Panc1 (cell line): Measurements from ENCODE around the gene PLCH1. TPM values are rescaled to one million over a fixed set of nuclear protein-coding genes. Genes with fewer than 3 reads are reported as not detected.

ENCODE experiments used
- ATAC-seq: fragments of 200-7000 bp; cut with Tn5 transposase; 2 replicates; pipeline ENCODE4 v1.9.1; 2020; ENCODE audit warnings: mild to moderate bottlenecking, moderate library complexity
- BruUV-seq: library from RNA; stranded (reverse); fragments of 400-500 nt; replicated peaks from 2 replicates; lab custom pipeline; 2021; lab: Mats Ljungman, UMichigan
- CTCF ChIA-PET: fragments of 300-600 bp; sonication (Branson Sonifier 250); formaldehyde crosslinking; loops from one replicate; lab custom pipeline; 2022; ENCODE audit warnings: antibody characterized with exemption; lab: Charles Lee
- POLR2A ChIA-PET: fragments of 300-600 bp; sonication (Branson Sonifier 250); formaldehyde crosslinking; loops from one replicate; lab custom pipeline; 2022; ENCODE audit warnings: antibody characterized with exemption; lab: Charles Lee
- DNase-seq: peaks from one replicate; pipeline ENCODE4 v3.0.0-alpha.2; 2010; ENCODE audit warnings: low read depth, low spot score
- H3K27ac ChIP-seq: 2 replicates; pipeline ENCODE4 v1.5.1; 2011; ENCODE audit warnings: mild to moderate bottlenecking, low read length, inconsistent platforms
- H3K27me3 ChIP-seq: fragments of 200-500 bp; sonication (Bioruptor generic); 2 replicates; pipeline ENCODE4 v1.6.0; 2014; ENCODE audit warnings: low read length, inconsistent platforms; ENCODE audit not compliant: control insufficient read depth, insufficient read depth
- H3K36me3 ChIP-seq: fragments of 200-500 bp; sonication (Bioruptor generic); 2 replicates; pipeline ENCODE4 v1.5.1; 2014; ENCODE audit warnings: inconsistent platforms, mild to moderate bottlenecking, low read length, moderate library complexity; ENCODE audit not compliant: control insufficient read depth, insufficient read depth
- H3K4me1 ChIP-seq: 2 replicates; pipeline ENCODE4 v1.5.1; 2011; ENCODE audit warnings: inconsistent platforms, mild to moderate bottlenecking, low read length, moderate library complexity; ENCODE audit not compliant: control insufficient read depth, insufficient read depth
- H3K4me3 ChIP-seq, 2 experiments: 2 replicates each; pipeline ENCODE4 v1.5.1; 2011 to 2012; ENCODE audit warnings: low read depth in 2 of 2, low read length in 2 of 2, mild to moderate bottlenecking in 2 of 2, inconsistent platforms in 1 of 2, moderate library complexity in 1 of 2
- H3K9me3 ChIP-seq: fragments of 200-500 bp; sonication (Bioruptor generic); 2 replicates; pipeline ENCODE4 v1.5.1; 2014; ENCODE audit warnings: low read depth, mild to moderate bottlenecking, inconsistent platforms, low read length, moderate library complexity; ENCODE audit not compliant: control insufficient read depth, insufficient read depth
- POLR2AphosphoS5 ChIP-seq: IDR thresholded peaks from 2 replicates; pipeline ENCODE4 v1.6.1; 2012; ENCODE audit warnings: mild to moderate bottlenecking, low read depth, low read length, moderate library complexity
- REST ChIP-seq, 2 experiments: IDR thresholded peaks; 2 replicates each; pipeline ENCODE4 v1.6.1; 2011 to 2012; ENCODE audit warnings: low read depth in 2 of 2, control low read depth in 1 of 2, low read length in 1 of 2, mild to moderate bottlenecking in 1 of 2, moderate library complexity in 1 of 2; ENCODE audit not compliant: insufficient read depth in 1 of 2
- SIN3A ChIP-seq: IDR thresholded peaks from 2 replicates; pipeline ENCODE4 v1.6.1; 2012; ENCODE audit warnings: low read depth, mild to moderate bottlenecking, low read length, moderate library complexity, borderline replicate concordance; ENCODE audit not compliant: insufficient read depth
- TCF7L2 ChIP-seq: IDR thresholded peaks from 2 replicates; pipeline ENCODE4 v1.6.1; 2011; ENCODE audit warnings: mild to moderate bottlenecking, low read depth, low read length, inconsistent platforms
- in situ Hi-C: cut with HindIII; loops from 2 replicates; pipeline ENCODE4 v1.10.0; 2016; ENCODE audit warnings: low sequenced_read_pairs, low pct_unique_long_range_greater_than_20kb
- intact Hi-C: fragments of 100-400 bp; cut with micrococcal nuclease; formaldehyde crosslinking; loops from one replicate; pipeline ENCODE4 v1.10.0; 2022; ENCODE audit not compliant: unreplicated experiment
- total RNA-seq: library from RNA; stranded (reverse); gene quantifications from one replicate; pipeline ENCODE4 v1.2.1, GENCODE V29; 2021; ENCODE audit not compliant: unreplicated experiment
- TF ChIP-seq, protein P1 (sequence below): fragments of 450-650 bp; IDR thresholded peaks from 2 replicates; pipeline ENCODE4 v1.5.1; 2017; ENCODE audit warnings: mild to moderate bottlenecking

PLCH1 gene
- total RNA-seq, 1 experiment from 2014 or later, result 0.03 TPM

GRCh38 chr3:155417119-155417517 lies 327.8 kb downstream of the PLCH1 start:
- no peak for TF ChIP-seq REST (IDR thresholded peaks at IDR 0.05; ENCODE audit: insufficient read depth in 1 of 2, low read depth in 2 of 2, low read length in 1 of 2)
- TF ChIP-seq SIN3A, result no peak
- TF ChIP-seq TCF7L2, result no peak
- TF ChIP-seq POLR2AphosphoS5, result no peak
- TF ChIP-seq, protein P1, sequence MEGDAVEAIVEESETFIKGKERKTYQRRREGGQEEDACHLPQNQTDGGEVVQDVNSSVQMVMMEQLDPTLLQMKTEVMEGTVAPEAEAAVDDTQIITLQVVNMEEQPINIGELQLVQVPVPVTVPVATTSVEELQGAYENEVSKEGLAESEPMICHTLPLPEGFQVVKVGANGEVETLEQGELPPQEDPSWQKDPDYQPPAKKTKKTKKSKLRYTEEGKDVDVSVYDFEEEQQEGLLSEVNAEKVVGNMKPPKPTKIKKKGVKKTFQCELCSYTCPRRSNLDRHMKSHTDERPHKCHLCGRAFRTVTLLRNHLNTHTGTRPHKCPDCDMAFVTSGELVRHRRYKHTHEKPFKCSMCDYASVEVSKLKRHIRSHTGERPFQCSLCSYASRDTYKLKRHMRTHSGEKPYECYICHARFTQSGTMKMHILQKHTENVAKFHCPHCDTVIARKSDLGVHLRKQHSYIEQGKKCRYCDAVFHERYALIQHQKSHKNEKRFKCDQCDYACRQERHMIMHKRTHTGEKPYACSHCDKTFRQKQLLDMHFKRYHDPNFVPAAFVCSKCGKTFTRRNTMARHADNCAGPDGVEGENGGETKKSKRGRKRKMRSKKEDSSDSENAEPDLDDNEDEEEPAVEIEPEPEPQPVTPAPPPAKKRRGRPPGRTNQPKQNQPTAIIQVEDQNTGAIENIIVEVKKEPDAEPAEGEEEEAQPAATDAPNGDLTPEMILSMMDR, result no peak
- Histone ChIP-seq H3K27me3 (no peaks in the 10 kb centered on the region), H3K4me3 (no peak overlapping the region), H3K27ac (no peak overlapping the region), H3K9me3 (no peaks in the 10 kb centered on the region), H3K4me1 (no peaks in the 10 kb centered on the region), H3K36me3 (no peaks in the 10 kb centered on the region)
- intact Hi-C loops (no loop called here), in situ Hi-C loops (no loop called here)
- no peak for ATAC-seq
- no peak for DNase-seq
- CTCF ChIA-PET, result no interaction called here
- POLR2A ChIA-PET, result no interaction called here
- BruUV-seq, result no TSS peak

DNA sequence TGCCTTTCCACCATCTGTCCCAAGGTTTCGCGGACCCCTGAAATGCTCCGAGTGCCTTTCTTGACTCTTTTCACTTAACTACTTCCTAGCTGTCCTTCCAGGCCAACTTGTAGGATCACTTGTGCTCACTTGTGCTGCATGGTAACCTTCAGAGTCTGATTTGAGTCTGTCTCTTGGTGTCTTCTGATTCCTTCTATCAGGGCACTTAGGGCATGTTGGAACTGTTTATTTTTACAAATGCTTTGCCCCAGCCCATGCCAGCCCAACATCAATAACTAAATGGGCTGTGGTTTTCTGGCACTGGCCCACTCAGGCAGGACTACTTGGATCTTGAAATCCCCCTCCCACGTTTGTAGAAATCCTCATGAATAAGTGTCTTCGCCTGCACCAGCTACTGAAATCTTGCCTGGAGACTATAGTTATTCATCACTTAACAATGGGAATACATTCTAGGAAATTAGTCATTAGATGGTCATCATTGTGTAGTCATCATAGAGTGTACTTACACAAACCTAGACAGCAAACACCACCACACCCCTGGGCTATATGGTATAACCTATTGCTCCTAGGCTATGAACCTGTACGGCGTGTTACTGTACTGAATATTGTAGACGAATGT lies 328.3 kb downstream of the PLCH1 start:
- Histone ChIP-seq H3K4me3 (no peak overlapping the region), H3K9me3 (no peaks in the 10 kb centered on the region), H3K27ac (no peak overlapping the region), H3K36me3 (no peaks in the 10 kb centered on the region), H3K4me1 (no peaks in the 10 kb centered on the region), H3K27me3 (no peaks in the 10 kb centered on the region)
- BruUV-seq, result no TSS peak
- DNase-seq (peak; percentile 8), ATAC-seq (no peak)
- CTCF ChIA-PET, result no interaction called here
- POLR2A ChIA-PET, result no interaction called here
- intact Hi-C loops, result no loop called here
- in situ Hi-C loops, result no loop called here
- no peak for TF ChIP-seq REST (IDR thresholded peaks at IDR 0.05; ENCODE audit: insufficient read depth in 1 of 2, low read depth in 2 of 2, low read length in 1 of 2)
- no peak for TF ChIP-seq SIN3A
- TF ChIP-seq, protein P1, result no peak
- no peak for TF ChIP-seq TCF7L2
- no peak for TF ChIP-seq POLR2AphosphoS5
